Neural cell (in vitro differentiated cells): ENCODE results near the gene ZBTB7C. TPM values are rescaled to one million over a fixed set of nuclear protein-coding genes. Genes with fewer than 3 reads are reported as not detected.

Experiments used
- H2AFZ ChIP-seq: fragments of 200-600, 300-800 bp; sonication (generic), shearing (Covaris generic); 2 replicates; pipeline ENCODE4 v1.6.0; 2014; ENCODE audit warnings: low read depth, mild to moderate bottlenecking, antibody characterized with exemption, low read length, moderate library complexity
- H3F3A ChIP-seq: fragments of 200-600 bp; shearing (Covaris generic); 2 replicates; pipeline ENCODE4 v1.6.1; 2016; ENCODE audit warnings: mild to moderate bottlenecking, moderate library complexity, mixed read lengths, antibody characterized with exemption, low read length; ENCODE audit not compliant: insufficient read depth, poor library complexity, severe bottlenecking
- H3K27ac ChIP-seq: fragments of 200-600, 300-800 bp; sonication (generic), shearing (Covaris generic); 2 replicates; pipeline ENCODE4 v1.5.1; 2014; ENCODE audit warnings: mild to moderate bottlenecking, low read length, moderate library complexity
- H3K27me3 ChIP-seq: fragments of 300-800, 200-600 bp; sonication (generic), shearing (Covaris generic); 2 replicates; pipeline ENCODE4 v1.6.0; 2014; ENCODE audit warnings: mild to moderate bottlenecking, low read depth, low read length, moderate library complexity; ENCODE audit not compliant: insufficient read depth
- H3K36me3 ChIP-seq: fragments of 300-800, 200-600 bp; sonication (generic), shearing (Covaris generic); 2 replicates; pipeline ENCODE4 v1.5.1; 2014; ENCODE audit warnings: mild to moderate bottlenecking, antibody characterized with exemption, low read length, moderate library complexity; ENCODE audit not compliant: insufficient read depth
- H3K4me2 ChIP-seq: fragments of 300-800, 200-600 bp; sonication (generic), shearing (Covaris generic); 2 replicates; pipeline ENCODE4 v1.6.0; 2014; ENCODE audit warnings: mild to moderate bottlenecking, low read length
- H3K4me3 ChIP-seq: fragments of 300-800, 200-600 bp; sonication (generic), shearing (Covaris generic); 2 replicates; pipeline ENCODE4 v1.5.1; 2014; ENCODE audit warnings: mild to moderate bottlenecking, low read length, moderate library complexity
- H3K79me2 ChIP-seq: fragments of 200-600 bp; shearing (Covaris generic); replicated peaks from 2 replicates; pipeline ENCODE4 v1.6.0; 2014; ENCODE audit warnings: mild to moderate bottlenecking, low read length, moderate library complexity; ENCODE audit not compliant: insufficient read depth
- H3K9ac ChIP-seq: fragments of 300-800, 200-600 bp; sonication (generic), shearing (Covaris generic); 2 replicates; pipeline ENCODE4 v1.6.1; 2016; ENCODE audit warnings: mild to moderate bottlenecking, low read length, mixed read lengths
- H3K9me2 ChIP-seq: fragments of 200-600 bp; shearing (Covaris generic); 2 replicates; pipeline ENCODE4 v1.6.1; 2016; ENCODE audit warnings: mild to moderate bottlenecking, low read length, mixed read lengths; ENCODE audit not compliant: insufficient read depth
- H3K9me3 ChIP-seq: fragments of 200-600, 300-800 bp; sonication (generic), shearing (Covaris generic); 2 replicates; pipeline ENCODE4 v1.6.1; 2016; ENCODE audit warnings: mild to moderate bottlenecking, mixed run types, low read length, moderate library complexity, mixed read lengths
- H4K20me1 ChIP-seq: fragments of 200-600 bp; shearing (Covaris generic); 2 replicates; pipeline ENCODE4 v1.6.1; 2016; ENCODE audit warnings: mild to moderate bottlenecking, mixed run types; ENCODE audit not compliant: insufficient read depth
- CTCF ChIP-seq: fragments of 450-650 bp; IDR thresholded peaks from 2 replicates; pipeline ENCODE4 v1.5.1; 2014; ENCODE audit warnings: antibody characterized with exemption, mild to moderate bottlenecking, moderate library complexity; ENCODE audit not compliant: poor library complexity, severe bottlenecking
- EP300 ChIP-seq: fragments of 450-650 bp; conservative IDR thresholded peaks from 2 replicates; pipeline ENCODE4 v1.6.1; 2014; ENCODE audit warnings: antibody characterized with exemption, mild to moderate bottlenecking, moderate library complexity; ENCODE audit not compliant: poor library complexity, severe bottlenecking
- EZH2 ChIP-seq: fragments of 200-600, 300-800 bp; shearing (Covaris generic), sonication (generic); IDR thresholded peaks from 2 replicates; pipeline ENCODE4 v1.6.1; 2014; ENCODE audit warnings: antibody characterized with exemption, low read length, borderline replicate concordance, mild to moderate bottlenecking; ENCODE audit not compliant: insufficient read depth, poor library complexity, severe bottlenecking
- MXI1 ChIP-seq: fragments of 450-650 bp; conservative IDR thresholded peaks from 2 replicates; pipeline ENCODE4 v1.6.1; 2014; ENCODE audit warnings: antibody characterized with exemption, mild to moderate bottlenecking; ENCODE audit not compliant: poor library complexity, severe bottlenecking
- POLR2AphosphoS5 ChIP-seq: IDR thresholded peaks from 2 replicates; pipeline ENCODE4 v1.6.1; 2012
- RAD21 ChIP-seq: fragments of 450-650 bp; conservative IDR thresholded peaks from 2 replicates; pipeline ENCODE4 v1.6.1; 2014; ENCODE audit warnings: antibody characterized with exemption, mild to moderate bottlenecking, moderate library complexity
- REST ChIP-seq: IDR thresholded peaks from 2 replicates; pipeline ENCODE4 v1.6.1; 2012; ENCODE audit warnings: borderline replicate concordance
- SMC3 ChIP-seq: fragments of 450-650 bp; conservative IDR thresholded peaks from 2 replicates; pipeline ENCODE4 v1.6.1; 2014; ENCODE audit warnings: antibody characterized with exemption, mild to moderate bottlenecking, moderate library complexity; ENCODE audit not compliant: poor library complexity
- TAF1 ChIP-seq: IDR thresholded peaks from 2 replicates; pipeline ENCODE4 v1.6.1; 2012; ENCODE audit warnings: low read depth
- polyA plus RNA-seq: library from polyadenylated mRNA; depleted of rRNA; stranded (reverse); fragments of >200 nt; gene quantifications from 2 replicates; pipeline ENCODE4 v1.2.3, GENCODE V29; 2014

Gene ZBTB7C
- polyA plus RNA-seq, 1 donor from 2014 or later: 2.4 TPM

GRCh38 chr18:48031641-48032040 is 377.5 kb downstream of the ZBTB7C start:
- Histone ChIP-seq H4K20me1 (no peaks in the 10 kb centered on the region), H3K4me2 (no peak overlapping the region), H3K4me3 (no peak overlapping the region), H3F3A (no peaks in the 10 kb centered on the region), H3K27ac (no peak overlapping the region), H2AFZ (no peak overlapping the region), H3K9ac (no peak overlapping the region), H3K9me3 (no peaks in the 10 kb centered on the region), H3K79me2 (no peaks in the 10 kb centered on the region), H3K27me3 (no peaks in the 10 kb centered on the region), H3K36me3 (no peaks in the 10 kb centered on the region), H3K9me2 (no peaks in the 10 kb centered on the region)
- no peak for TF ChIP-seq POLR2AphosphoS5
- TF ChIP-seq SMC3: no peak
- TF ChIP-seq EZH2: no peak
- TF ChIP-seq EP300: no peak
- no peak for TF ChIP-seq MXI1
- no peak for TF ChIP-seq TAF1
- no peak for TF ChIP-seq REST
- TF ChIP-seq RAD21: no peak
- TF ChIP-seq CTCF: no peak

- H3F3A ChIP-seq: no peaks in the 10 kb centered on the region
- TF ChIP-seq REST (no peak), EZH2 (no peak), EP300 (no peak), TAF1 (no peak), MXI1 (no peak), CTCF (peak; percentile 94), SMC3 (peak; percentile 98), POLR2AphosphoS5 (no peak), RAD21 (peak; percentile 96)
- no peaks in the 10 kb centered on the region for H3K36me3 ChIP-seq
- no peak overlapping the region for H3K27ac ChIP-seq
- no peak overlapping the region for H3K4me3 ChIP-seq
- H3K79me2 ChIP-seq: no peaks in the 10 kb centered on the region
- H4K20me1 ChIP-seq: no peaks in the 10 kb centered on the region
- no peaks in the 10 kb centered on the region for H3K9me2 ChIP-seq
- H2AFZ ChIP-seq: no peak overlapping the region
- H3K4me2 ChIP-seq: no peak overlapping the region
- no peaks in the 10 kb centered on the region for H3K27me3 ChIP-seq
- peak overlapping the region; percentile 9 for H3K9ac ChIP-seq
- no peaks in the 10 kb centered on the region for H3K9me3 ChIP-seq
Observed at GRCh38 chr18:48030616-48031480, 378.3 kb downstream of the ZBTB7C start.
